BLaER1 (cell line): ENCODE results near the gene SNX9.

Experiments used
- H3K27ac ChIP-seq: shearing (Covaris generic); formaldehyde crosslinking; 2 replicates; pipeline ENCODE4 v1.8.1; 2022
- H3K27me3 ChIP-seq: shearing (Covaris generic); formaldehyde crosslinking; 2 replicates; pipeline ENCODE4 v1.8.1; 2022
- H3K36me3 ChIP-seq: shearing (Covaris generic); formaldehyde crosslinking; 2 replicates; pipeline ENCODE4 v1.8.1; 2022
- H3K4me1 ChIP-seq: shearing (Covaris generic); formaldehyde crosslinking; 2 replicates; pipeline ENCODE4 v1.8.1; 2022
- H3K4me2 ChIP-seq: shearing (Covaris generic); formaldehyde crosslinking; 2 replicates; pipeline ENCODE4 v1.8.1; 2022
- H3K4me3 ChIP-seq: shearing (Covaris generic); formaldehyde crosslinking; 2 replicates; pipeline ENCODE4 v1.8.1; 2022
- H3K9ac ChIP-seq: shearing (Covaris generic); formaldehyde crosslinking; 2 replicates; pipeline ENCODE4 v1.8.1; 2022
- H3K9me3 ChIP-seq: shearing (Covaris generic); formaldehyde crosslinking; 2 replicates; pipeline ENCODE4 v1.8.1; 2022
- H4K20me1 ChIP-seq: shearing (Covaris generic); formaldehyde crosslinking; 2 replicates; pipeline ENCODE4 v1.8.1; 2022
- Cebpa-rat ChIP-seq: shearing (Covaris generic); IDR thresholded peaks from 2 replicates; pipeline ENCODE4 v1.8.1; 2022

Gene SNX9

GRCh38 chr6:157867155-157867559 lies 44.1 kb downstream of the SNX9 start:
- no peak overlapping the region for H3K9ac ChIP-seq
- no peaks in the 10 kb centered on the region for H3K4me1 ChIP-seq
- H4K20me1 ChIP-seq = no peaks in the 10 kb centered on the region
- H3K27ac ChIP-seq = no peak overlapping the region
- no peaks in the 10 kb centered on the region for H3K9me3 ChIP-seq
- H3K4me3 ChIP-seq = no peak overlapping the region
- H3K27me3 ChIP-seq = no peaks in the 10 kb centered on the region
- no peaks in the 10 kb centered on the region for H3K36me3 ChIP-seq
- no peak for TF ChIP-seq Cebpa-rat
- no peak overlapping the region for H3K4me2 ChIP-seq

GRCh38 chr6:157867981-157868380 lies 44.9 kb downstream of the SNX9 start:
- Histone ChIP-seq H3K27ac (no peak overlapping the region), H3K36me3 (no peaks in the 10 kb centered on the region), H3K4me1 (no peaks in the 10 kb centered on the region), H4K20me1 (no peaks in the 10 kb centered on the region), H3K4me3 (no peak overlapping the region), H3K9ac (no peak overlapping the region), H3K9me3 (no peaks in the 10 kb centered on the region), H3K27me3 (no peaks in the 10 kb centered on the region), H3K4me2 (no peak overlapping the region)
- TF ChIP-seq Cebpa-rat = no peak

DNA sequence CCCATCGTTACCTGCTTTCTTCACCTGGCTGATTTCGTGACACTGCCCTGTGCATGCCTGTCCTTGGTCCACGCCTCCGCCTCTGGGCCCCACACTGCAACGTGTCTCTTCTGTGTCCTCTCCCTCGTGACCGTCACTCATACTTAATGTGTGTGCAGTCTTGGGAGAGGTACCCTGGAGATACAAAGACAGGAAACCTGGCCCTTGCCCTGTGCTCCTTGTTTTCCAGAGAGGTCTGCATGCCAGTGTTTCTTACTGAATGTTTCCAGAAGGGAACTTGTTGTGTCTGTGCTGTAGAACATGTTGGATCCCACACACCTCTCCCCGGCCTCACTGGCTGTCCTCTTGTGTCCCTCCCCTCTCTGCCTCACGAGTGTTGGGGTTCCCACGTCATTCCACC lies 45.8 kb downstream of the SNX9 start:
- TF ChIP-seq Cebpa-rat = no peak
- Histone ChIP-seq H3K27me3 (no peaks in the 10 kb centered on the region), H3K27ac (no peak overlapping the region), H3K4me3 (no peak overlapping the region), H3K36me3 (no peaks in the 10 kb centered on the region), H3K9me3 (no peaks in the 10 kb centered on the region), H4K20me1 (no peaks in the 10 kb centered on the region), H3K4me2 (no peak overlapping the region), H3K9ac (no peak overlapping the region), H3K4me1 (no peaks in the 10 kb centered on the region)

DNA sequence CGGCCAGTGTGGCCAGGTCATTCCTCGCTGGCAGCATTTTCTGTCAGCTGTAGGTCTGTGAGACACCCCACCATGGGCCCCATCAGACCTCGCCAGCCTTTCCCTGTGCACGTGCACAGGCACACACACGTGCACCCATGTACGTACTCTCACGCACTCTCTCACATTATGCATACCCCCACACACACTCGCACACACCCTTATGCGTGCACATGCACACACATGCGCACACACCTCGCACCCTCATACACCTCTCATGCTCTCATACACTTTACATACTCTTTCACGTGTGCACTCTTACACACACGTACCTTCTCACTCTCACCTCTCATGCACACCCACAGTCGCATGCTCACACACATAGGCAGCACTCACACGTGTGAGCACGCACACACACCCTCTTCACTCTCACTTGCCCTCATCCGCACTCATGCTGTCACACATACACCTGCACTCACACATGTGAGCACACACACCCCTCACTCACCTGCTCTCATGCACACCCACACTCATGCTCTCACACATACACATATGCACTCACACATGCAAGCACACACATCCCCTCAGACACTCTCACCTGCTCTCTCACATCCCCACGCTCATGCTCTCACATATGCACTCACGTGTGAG lies 46.7 kb downstream of the SNX9 start:
- Histone ChIP-seq H3K36me3 (no peaks in the 10 kb centered on the region), H3K9ac (no peak overlapping the region), H4K20me1 (no peaks in the 10 kb centered on the region), H3K4me2 (no peak overlapping the region), H3K4me3 (no peak overlapping the region), H3K4me1 (no peaks in the 10 kb centered on the region), H3K9me3 (no peaks in the 10 kb centered on the region), H3K27me3 (no peaks in the 10 kb centered on the region), H3K27ac (no peak overlapping the region)
- no peak for TF ChIP-seq Cebpa-rat

GRCh38 chr6:157873735-157874344 lies 50.8 kb downstream of the SNX9 start:
- no peak for TF ChIP-seq Cebpa-rat
- no peaks in the 10 kb centered on the region for H3K9me3 ChIP-seq
- no peaks in the 10 kb centered on the region for H3K36me3 ChIP-seq
- H4K20me1 ChIP-seq = no peaks in the 10 kb centered on the region
- no peaks in the 10 kb centered on the region for H3K27me3 ChIP-seq
- H3K4me3 ChIP-seq = no peak overlapping the region
- H3K4me2 ChIP-seq = no peak overlapping the region
- no peak overlapping the region for H3K27ac ChIP-seq
- no peak overlapping the region for H3K9ac ChIP-seq
- H3K4me1 ChIP-seq = no peaks in the 10 kb centered on the region

GRCh38 chr6:157877149-157877548 lies 54.1 kb downstream of the SNX9 start:
- Histone ChIP-seq H3K27ac (no peak overlapping the region), H3K36me3 (no peaks in the 10 kb centered on the region), H3K9ac (no peak overlapping the region), H3K4me3 (no peak overlapping the region), H3K4me2 (no peak overlapping the region), H3K4me1 (no peaks in the 10 kb centered on the region), H4K20me1 (no peaks in the 10 kb centered on the region), H3K27me3 (no peaks in the 10 kb centered on the region; the same call in 1 of the 2 replicates), H3K9me3 (no peaks in the 10 kb centered on the region)
- TF ChIP-seq Cebpa-rat = no peak

GRCh38 chr6:157877573-157878438 lies 54.8 kb downstream of the SNX9 start:
- H3K27me3 ChIP-seq = no peaks in the 10 kb centered on the region; the same call in 1 of the 2 replicates
- H3K9ac ChIP-seq = no peak overlapping the region
- no peaks in the 10 kb centered on the region for H4K20me1 ChIP-seq
- no peak for TF ChIP-seq Cebpa-rat
- no peaks in the 10 kb centered on the region for H3K36me3 ChIP-seq
- no peak overlapping the region for H3K4me3 ChIP-seq
- H3K4me2 ChIP-seq = no peak overlapping the region
- no peak overlapping the region for H3K27ac ChIP-seq
- no peaks in the 10 kb centered on the region for H3K9me3 ChIP-seq
- no peaks in the 10 kb centered on the region for H3K4me1 ChIP-seq

DNA sequence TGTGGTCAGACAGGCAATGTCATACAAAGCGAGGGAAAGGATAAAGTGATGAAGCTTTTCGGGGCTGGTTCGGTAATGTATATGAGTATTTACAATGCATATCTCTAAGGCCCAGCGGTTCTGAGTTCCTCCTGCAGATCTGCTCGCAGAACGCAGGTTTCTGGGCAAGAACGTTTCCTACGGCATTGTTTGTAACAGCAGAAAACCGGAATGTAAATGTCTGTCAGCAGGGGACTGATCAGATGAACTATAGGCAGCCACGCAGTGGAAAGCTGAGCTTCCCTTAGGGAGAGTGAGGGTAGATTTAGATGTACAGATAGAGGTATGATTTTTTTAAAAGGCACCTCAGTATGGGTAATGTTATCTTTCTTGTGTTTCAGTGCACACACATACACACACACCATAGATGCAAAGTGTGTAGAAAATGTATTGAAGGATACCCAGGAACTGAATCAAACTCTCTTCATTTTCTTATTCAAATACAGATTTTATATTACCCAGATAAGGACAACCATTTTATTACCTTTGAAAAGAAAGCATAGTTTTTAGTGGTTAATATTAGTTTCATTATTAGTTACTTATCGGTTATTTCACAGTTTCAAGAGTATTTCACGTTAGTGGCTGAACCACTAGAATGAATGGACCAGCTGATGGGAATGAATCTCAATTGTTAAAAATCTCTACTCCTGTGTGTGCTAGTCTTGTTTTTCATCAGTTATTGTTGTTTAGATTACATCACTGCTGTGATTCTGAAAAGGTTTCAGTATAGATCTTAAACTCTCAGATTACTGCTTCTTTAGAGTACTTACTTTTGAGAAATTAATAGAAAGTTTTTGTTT lies 56.2 kb downstream of the SNX9 start:
- TF ChIP-seq Cebpa-rat = no peak
- no peak overlapping the region for H3K27ac ChIP-seq

GRCh38 chr6:157879873-157880254 lies 56.8 kb downstream of the SNX9 start:
- Histone ChIP-seq H3K36me3 (no peaks in the 10 kb centered on the region), H3K4me2 (no peak overlapping the region), H3K27ac (no peak overlapping the region), H3K9me3 (no peaks in the 10 kb centered on the region), H3K9ac (no peak overlapping the region), H4K20me1 (no peaks in the 10 kb centered on the region), H3K4me1 (peaks cover 7% of the 10 kb centered on the region), H3K27me3 (no peaks in the 10 kb centered on the region; the same call in 1 of the 2 replicates), H3K4me3 (no peak overlapping the region)
- no peak for TF ChIP-seq Cebpa-rat

More for the DNA sequence above, 56.2 kb downstream of the SNX9 start:
- Histone ChIP-seq H3K4me3 (no peak overlapping the region), H4K20me1 (no peaks in the 10 kb centered on the region), H3K27me3 (no peaks in the 10 kb centered on the region; the same call in 1 of the 2 replicates), H3K9me3 (no peaks in the 10 kb centered on the region), H3K4me2 (no peak overlapping the region), H3K9ac (no peak overlapping the region), H3K36me3 (no peaks in the 10 kb centered on the region), H3K4me1 (peaks cover 1% of the 10 kb centered on the region)
